PC-3 (cell line): Measurements from ENCODE around the gene TBC1D16. TPM values are rescaled to one million over a fixed set of nuclear protein-coding genes. Genes with fewer than 3 reads are reported as not detected.

Experiments used
- ATAC-seq: fragments of 200-7000 bp; cut with Tn5 transposase; 2 replicates; pipeline ENCODE4 v1.9.1; 2020; ENCODE audit warnings: mild to moderate bottlenecking, moderate library complexity
- BruUV-seq: library from RNA; stranded (reverse); fragments of 400-500 nt; replicated peaks from 2 replicates; lab custom pipeline; 2021; lab: Mats Ljungman, UMichigan
- CTCF ChIA-PET: fragments of 300-600 bp; sonication (Branson Sonifier 250); formaldehyde crosslinking; loops from one replicate; lab custom pipeline; 2022; ENCODE audit warnings: antibody characterized with exemption; lab: Charles Lee
- POLR2A ChIA-PET: fragments of 300-600 bp; sonication (Branson Sonifier 250); formaldehyde crosslinking; loops from one replicate; lab custom pipeline; 2022; ENCODE audit warnings: antibody characterized with exemption; ENCODE audit not compliant: unreplicated experiment; lab: Charles Lee
- DNase-seq: peaks from one replicate; pipeline ENCODE4 v3.0.0-alpha.2; 2015
- H2AFZ ChIP-seq: fragments of 300-600 bp; sonication (generic); 2 replicates; pipeline ENCODE4 v1.6.0; 2016; ENCODE audit warnings: antibody characterized with exemption, low read length
- H3F3A ChIP-seq: fragments of 300-600 bp; sonication (generic); one replicate; pipeline ENCODE4 v1.6.0; 2017; ENCODE audit warnings: antibody characterized with exemption, low read length, control low read depth, mild to moderate bottlenecking; ENCODE audit not compliant: unreplicated experiment
- H3K27ac ChIP-seq: fragments of 300-600 bp; sonication (generic); 2 replicates; pipeline ENCODE4 v1.5.1; 2016; ENCODE audit warnings: mild to moderate bottlenecking, low read length
- H3K27me3 ChIP-seq: fragments of 300-600 bp; sonication (generic); 2 replicates; pipeline ENCODE4 v1.6.1; 2016; ENCODE audit warnings: low read length, mixed read lengths
- H3K36me3 ChIP-seq: fragments of 300-600 bp; sonication (generic); 2 replicates; pipeline ENCODE4 v1.6.1; 2016; ENCODE audit warnings: low read depth, mixed run types, low read length, mixed read lengths
- H3K4me1 ChIP-seq: fragments of 300-600 bp; sonication (generic); 2 replicates; pipeline ENCODE4 v1.5.1; 2016; ENCODE audit warnings: low read length; ENCODE audit not compliant: insufficient read depth
- H3K4me2 ChIP-seq: fragments of 300-600 bp; sonication (generic); 2 replicates; pipeline ENCODE4 v1.6.0; 2016; ENCODE audit warnings: low read length
- H3K4me3 ChIP-seq: fragments of 300-600 bp; sonication (generic); 2 replicates; pipeline ENCODE4 v1.5.1; 2016; ENCODE audit warnings: mild to moderate bottlenecking, low read length, mixed read lengths
- H3K79me2 ChIP-seq: fragments of 300-600 bp; sonication (generic); 2 replicates; pipeline ENCODE4 v1.6.1; 2017; ENCODE audit warnings: low read length, mixed read lengths
- H3K9ac ChIP-seq: fragments of 300-600 bp; sonication (generic); 2 replicates; pipeline ENCODE4 v1.6.0; 2016; ENCODE audit warnings: mild to moderate bottlenecking, low read length
- H3K9me2 ChIP-seq: fragments of 300-600 bp; sonication (generic); replicated peaks from 2 replicates; pipeline ENCODE4 v1.6.1; 2016; ENCODE audit warnings: mixed run types, low read length, mixed read lengths
- H3K9me3 ChIP-seq: fragments of 300-600 bp; sonication (generic); 2 replicates; pipeline ENCODE4 v1.6.1; 2016; ENCODE audit warnings: low read length, mixed read lengths
- H4K20me1 ChIP-seq: fragments of 300-600 bp; sonication (generic); 2 replicates; pipeline ENCODE4 v1.6.1; 2016; ENCODE audit warnings: low read length, mixed read lengths
- EZH2 ChIP-seq: fragments of 300-600 bp; sonication (generic); IDR thresholded peaks from one replicate; pipeline ENCODE4 v1.6.1; 2017; ENCODE audit warnings: antibody characterized with exemption, mild to moderate bottlenecking, low read length; ENCODE audit not compliant: unreplicated experiment
- EZH2phosphoT487 ChIP-seq: fragments of 300-600 bp; sonication (generic); IDR thresholded peaks from 2 replicates; pipeline ENCODE4 v1.6.1; 2018; ENCODE audit warnings: mild to moderate bottlenecking, antibody characterized with exemption, low read length, borderline replicate concordance
- intact Hi-C: fragments of 100-400 bp; cut with micrococcal nuclease; formaldehyde crosslinking; loops from 2 replicates; pipeline ENCODE4 v1.9.0; 2023
- total RNA-seq: library from RNA; depleted of rRNA; stranded (reverse); fragments of >200 nt; gene quantifications from 2 replicates; pipeline ENCODE4 v1.2.3, GENCODE V29; 2014
- TF ChIP-seq, protein P1 (sequence below): fragments of 300-600 bp; sonication (generic); conservative IDR thresholded peaks from 2 replicates; pipeline ENCODE4 v1.5.1; 2017; ENCODE audit warnings: antibody characterized with exemption, low read depth, mild to moderate bottlenecking, low read length

TBC1D16 gene
- total RNA-seq, 1 experiment from 2014 or later = 23.7 TPM

DNA sequence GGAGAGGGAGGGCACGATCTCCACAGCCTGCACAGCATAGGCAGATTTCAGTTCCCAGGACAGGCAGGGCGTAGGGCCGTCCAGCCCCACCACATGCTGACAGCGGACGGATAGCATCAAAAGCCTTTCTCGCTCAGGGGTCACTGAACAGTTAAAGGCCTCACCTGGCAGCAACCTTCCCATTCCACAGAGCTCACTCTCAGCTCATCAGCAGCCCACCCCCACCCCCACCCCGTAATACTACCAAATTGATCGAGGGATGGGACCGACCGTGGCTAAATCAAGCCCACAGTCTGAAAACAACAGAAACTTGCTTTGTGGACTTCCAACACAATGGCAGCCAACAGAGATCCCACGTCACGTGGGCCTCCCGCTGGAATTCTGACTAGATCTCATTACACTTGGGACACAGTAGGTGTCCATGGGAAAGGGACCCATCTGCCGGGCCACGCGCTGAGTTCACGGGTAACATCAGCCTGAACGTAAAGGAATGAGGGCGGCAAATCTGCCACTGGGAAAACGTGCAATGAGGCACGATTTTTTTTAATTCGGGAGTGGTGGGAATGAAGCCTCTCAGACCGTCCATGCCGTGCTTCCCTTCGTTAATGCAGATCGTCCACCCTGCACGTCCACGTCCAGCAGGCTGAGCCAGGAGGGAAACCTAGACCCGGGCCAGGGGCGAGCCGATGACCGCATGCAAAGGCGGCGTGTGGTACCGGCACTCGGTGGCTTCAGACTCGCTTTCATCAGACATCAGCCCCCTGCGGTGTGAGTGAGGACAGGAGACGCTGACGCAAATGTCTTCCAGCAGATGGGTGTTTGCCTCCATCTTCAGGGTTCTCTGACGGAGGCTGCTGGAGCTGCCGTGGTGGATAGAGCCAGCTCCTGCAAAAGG is 92.1 kb downstream of the TBC1D16 start:
- ChIA-PET CTCF (no interaction called here), POLR2A (no interaction called here)
- no peak overlapping the region for H3K27ac ChIP-seq
- no peaks in the 10 kb centered on the region for H3K9me3 ChIP-seq
- H3K9ac ChIP-seq = no peak overlapping the region
- no peak for DNase-seq
- H3K4me2 ChIP-seq = no peak overlapping the region
- H3K36me3 ChIP-seq = no peaks in the 10 kb centered on the region
- H3K27me3 ChIP-seq = no peaks in the 10 kb centered on the region
- H3K9me2 ChIP-seq = no peaks in the 10 kb centered on the region
- H4K20me1 ChIP-seq = no peaks in the 10 kb centered on the region
- no peaks in the 10 kb centered on the region for H3K79me2 ChIP-seq
- H3K4me1 ChIP-seq = no peaks in the 10 kb centered on the region
- H2AFZ ChIP-seq = no peak overlapping the region
- intact Hi-C loops = no loop called here
- ATAC-seq = no peak
- no peaks in the 10 kb centered on the region for H3F3A ChIP-seq
- TF ChIP-seq EZH2 (no peak), EZH2phosphoT487 (no peak)
- TF ChIP-seq, protein P1, sequence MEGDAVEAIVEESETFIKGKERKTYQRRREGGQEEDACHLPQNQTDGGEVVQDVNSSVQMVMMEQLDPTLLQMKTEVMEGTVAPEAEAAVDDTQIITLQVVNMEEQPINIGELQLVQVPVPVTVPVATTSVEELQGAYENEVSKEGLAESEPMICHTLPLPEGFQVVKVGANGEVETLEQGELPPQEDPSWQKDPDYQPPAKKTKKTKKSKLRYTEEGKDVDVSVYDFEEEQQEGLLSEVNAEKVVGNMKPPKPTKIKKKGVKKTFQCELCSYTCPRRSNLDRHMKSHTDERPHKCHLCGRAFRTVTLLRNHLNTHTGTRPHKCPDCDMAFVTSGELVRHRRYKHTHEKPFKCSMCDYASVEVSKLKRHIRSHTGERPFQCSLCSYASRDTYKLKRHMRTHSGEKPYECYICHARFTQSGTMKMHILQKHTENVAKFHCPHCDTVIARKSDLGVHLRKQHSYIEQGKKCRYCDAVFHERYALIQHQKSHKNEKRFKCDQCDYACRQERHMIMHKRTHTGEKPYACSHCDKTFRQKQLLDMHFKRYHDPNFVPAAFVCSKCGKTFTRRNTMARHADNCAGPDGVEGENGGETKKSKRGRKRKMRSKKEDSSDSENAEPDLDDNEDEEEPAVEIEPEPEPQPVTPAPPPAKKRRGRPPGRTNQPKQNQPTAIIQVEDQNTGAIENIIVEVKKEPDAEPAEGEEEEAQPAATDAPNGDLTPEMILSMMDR = no peak
- no TSS peak for BruUV-seq
- H3K4me3 ChIP-seq = no peak overlapping the region

DNA sequence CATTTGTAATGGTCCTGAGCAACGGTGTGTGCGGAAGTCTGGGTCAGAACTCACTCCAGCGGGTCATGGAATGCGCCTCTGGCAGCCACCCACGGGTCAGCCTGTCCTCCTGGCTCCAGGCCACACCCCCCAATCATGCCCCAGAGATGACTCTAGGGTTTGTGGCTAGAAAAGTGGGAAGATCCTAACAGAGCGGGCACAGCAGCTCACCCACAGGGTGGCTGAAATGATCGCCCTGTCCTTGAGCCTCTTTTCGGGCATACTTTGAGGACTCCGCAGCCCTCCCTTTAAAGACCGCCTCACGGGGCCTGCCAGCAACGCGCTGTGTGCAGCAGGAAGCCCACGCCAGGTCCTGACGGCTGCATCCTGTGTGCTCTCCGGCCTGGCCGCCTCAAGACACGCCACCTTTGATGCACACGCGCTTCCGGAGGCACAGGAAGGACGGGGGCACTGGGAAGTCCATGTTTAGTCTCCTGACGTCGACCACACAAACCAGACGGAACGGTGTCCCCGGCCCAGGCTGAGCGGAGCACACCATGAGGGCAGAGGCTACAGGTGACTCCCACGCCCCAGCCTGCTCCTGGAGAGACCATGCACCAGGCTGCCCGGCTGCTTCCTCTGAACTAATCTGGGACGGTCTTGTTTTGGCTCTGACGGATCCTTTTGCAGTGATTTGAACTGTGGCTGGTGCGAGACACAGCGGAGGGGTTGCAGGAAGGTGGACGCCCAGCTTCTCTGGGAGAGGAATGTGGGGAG is 92.9 kb downstream of the TBC1D16 start:
- TF ChIP-seq EZH2 (no peak), EZH2phosphoT487 (no peak)
- TF ChIP-seq, protein P1 = no peak
- POLR2A ChIA-PET = no interaction called here
- Histone ChIP-seq H3K9me3 (no peaks in the 10 kb centered on the region), H3K79me2 (no peaks in the 10 kb centered on the region), H4K20me1 (no peaks in the 10 kb centered on the region), H3K4me2 (no peak overlapping the region), H3K9me2 (no peaks in the 10 kb centered on the region), H3K4me3 (no peak overlapping the region), H3F3A (no peaks in the 10 kb centered on the region), H3K9ac (no peak overlapping the region), H3K4me1 (no peaks in the 10 kb centered on the region), H3K27me3 (no peaks in the 10 kb centered on the region), H2AFZ (no peak overlapping the region), H3K36me3 (no peaks in the 10 kb centered on the region), H3K27ac (no peak overlapping the region)
- ATAC-seq (no peak), DNase-seq (no peak)
- BruUV-seq = no TSS peak
- intact Hi-C loops = no loop called here
- CTCF ChIA-PET = no interaction called here
